HG03045 (cell line): Measurements from ENCODE around the gene SLAMF6.

ENCODE experiments used
- ATAC-seq: cut with Tn5 transposase; IDR thresholded peaks from one replicate; pipeline ENCODE4 v1.9.1; 2021; ENCODE audit warnings: mild to moderate bottlenecking, moderate library complexity; ENCODE audit not compliant: unreplicated experiment

Gene SLAMF6

DNA sequence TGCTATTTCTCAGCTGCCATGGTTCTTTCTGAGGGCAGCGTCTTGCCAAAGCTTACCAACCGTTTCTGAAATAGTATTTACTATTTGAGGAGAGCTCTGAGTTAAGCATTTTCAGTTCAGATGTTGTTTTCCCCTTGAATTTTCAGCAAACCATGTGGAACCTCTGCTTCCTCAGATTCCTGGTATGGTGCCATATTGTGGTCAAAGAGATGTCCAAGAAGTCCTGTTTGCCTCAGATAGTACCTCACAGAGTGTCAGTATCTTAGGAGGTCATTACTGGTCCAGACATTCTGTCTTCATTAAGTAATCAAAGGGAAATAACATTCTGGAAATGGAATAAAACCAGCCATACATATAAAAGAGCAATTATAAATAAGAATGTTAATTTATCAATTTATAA is 86.1 kb downstream of the SLAMF6 start:
- ATAC-seq = no peak
